ENCODE data around the gene MAP4K4.

Gene MAP4K4

GRCh38 chr2:101818531-101819451, 121.3 kb downstream of the MAP4K4 start:
- DNase-seq = no peak

- DNase-seq = peak; percentile 69
Observed at GRCh38 chr2:101820519-101820918, 123.0 kb downstream of the MAP4K4 start.

GRCh38 chr2:101821059-101821805, 123.7 kb downstream of the MAP4K4 start:
- no peak for DNase-seq

GRCh38 chr2:101821828-101822458, 124.4 kb downstream of the MAP4K4 start:
- no peak for DNase-seq

- peak; percentile 87 for DNase-seq
Observed at GRCh38 chr2:101823347-101823791, 125.9 kb downstream of the MAP4K4 start.

- DNase-seq = no peak
Observed at GRCh38 chr2:101823859-101824258, 126.4 kb downstream of the MAP4K4 start.

GRCh38 chr2:101826716-101827115, 129.2 kb downstream of the MAP4K4 start:
- DNase-seq = no peak

- no peak for DNase-seq
Observed at GRCh38 chr2:101827246-101827645, 129.7 kb downstream of the MAP4K4 start.

GRCh38 chr2:101828257-101828656, 130.8 kb downstream of the MAP4K4 start:
- DNase-seq = no peak

GRCh38 chr2:101828673-101829334, 131.3 kb downstream of the MAP4K4 start:
- no peak for DNase-seq

- no peak for DNase-seq
Observed at GRCh38 chr2:101829429-101829828, 131.9 kb downstream of the MAP4K4 start.

GRCh38 chr2:101830146-101830545, 132.6 kb downstream of the MAP4K4 start:
- no peak for DNase-seq

GRCh38 chr2:101830555-101830954, 133.0 kb downstream of the MAP4K4 start:
- no peak for DNase-seq

GRCh38 chr2:101831351-101831865, 133.9 kb downstream of the MAP4K4 start:
- peak; percentile 83 for DNase-seq

- peak; percentile 50 for DNase-seq
Observed at GRCh38 chr2:101832114-101832513, 134.6 kb downstream of the MAP4K4 start.

- DNase-seq = no peak
Observed at GRCh38 chr2:101833890-101834523, 136.5 kb downstream of the MAP4K4 start.

GRCh38 chr2:101837354-101837753, 139.8 kb downstream of the MAP4K4 start:
- no peak for DNase-seq

GRCh38 chr2:101841679-101842327, 144.3 kb downstream of the MAP4K4 start:
- no peak for DNase-seq

GRCh38 chr2:101842471-101842870, 145.0 kb downstream of the MAP4K4 start:
- no peak for DNase-seq

- DNase-seq = no peak
Observed at GRCh38 chr2:101843048-101843447, 145.5 kb downstream of the MAP4K4 start.

- no peak for DNase-seq
Observed at GRCh38 chr2:101843471-101843870, 146.0 kb downstream of the MAP4K4 start.
